Progenitor cell of endocrine pancreas (in vitro differentiated cells): ENCODE data around the gene PCDHGC3. TPM values are rescaled to one million over a fixed set of nuclear protein-coding genes. Genes with fewer than 3 reads are reported as not detected.

Experiments used
- DNase-seq: peaks from one replicate; pipeline ENCODE4 v3.0.0; 2021; ENCODE audit warnings: low spot score; ENCODE audit not compliant: unreplicated experiment
- H3K27ac Mint-ChIP-seq: 2 replicates; pipeline ENCODE4 v1.8.0; 2021; ENCODE audit warnings: mild to moderate bottlenecking, moderate library complexity, mixed read lengths
- H3K27me3 Mint-ChIP-seq: 2 replicates; pipeline ENCODE4 v1.8.0; 2021; ENCODE audit warnings: mixed read lengths
- H3K36me3 Mint-ChIP-seq: 2 replicates; pipeline ENCODE4 v1.8.0; 2022; ENCODE audit warnings: mixed read lengths; ENCODE audit not compliant: insufficient read depth
- H3K4me1 Mint-ChIP-seq: 2 replicates; pipeline ENCODE4 v1.8.0; 2021; ENCODE audit warnings: low read depth, mixed read lengths
- H3K4me3 Mint-ChIP-seq: 2 replicates; pipeline ENCODE4 v1.8.0; 2021; ENCODE audit warnings: low read depth, mild to moderate bottlenecking, moderate library complexity, mixed read lengths
- H3K9me3 Mint-ChIP-seq: 2 replicates; pipeline ENCODE4 v1.8.0; 2021; ENCODE audit warnings: low read depth, mixed read lengths
- total RNA-seq: library from RNA; stranded (reverse); gene quantifications from 2 replicates; pipeline ENCODE4 v1.2.1, GENCODE V29; 2021
- TF ChIP-seq, protein P1 (sequence below): fragments of 200-600 bp; sonication (generic); IDR thresholded peaks from one replicate; pipeline ENCODE4 v1.5.0; 2021; ENCODE audit warnings: antibody characterized with exemption, mild to moderate bottlenecking; ENCODE audit not compliant: unreplicated experiment

PCDHGC3 gene
- total RNA-seq, 1 donor from 2014 or later: 29.7 TPM

DNA sequence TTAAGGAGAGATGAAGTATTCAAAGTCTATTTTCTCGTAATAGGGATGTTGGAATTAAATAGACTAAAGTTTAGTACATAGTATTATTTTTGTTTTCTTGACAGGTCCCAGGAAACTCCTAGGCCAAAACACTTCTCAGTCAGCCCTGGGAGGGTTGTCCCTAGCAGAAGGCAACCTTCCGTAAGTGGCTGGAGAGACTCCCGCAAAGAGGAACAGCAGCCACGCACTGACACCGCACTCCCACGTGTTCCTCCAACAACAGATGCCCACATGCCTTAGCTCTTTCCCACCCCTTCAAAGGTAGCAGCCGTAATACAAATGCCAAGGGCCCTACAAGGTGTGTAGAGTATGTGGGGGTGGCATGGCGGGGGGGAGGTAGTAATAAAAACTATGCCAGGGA is 41.5 kb downstream of the PCDHGC3 start:
- no peaks in the 10 kb centered on the region for H3K9me3 Mint-ChIP-seq
- DNase-seq: no peak
- peaks cover 20% of the 10 kb centered on the region for H3K36me3 Mint-ChIP-seq
- no peak overlapping the region for H3K4me3 Mint-ChIP-seq
- H3K4me1 Mint-ChIP-seq: peaks cover 14% of the 10 kb centered on the region
- no peaks in the 10 kb centered on the region for H3K27me3 Mint-ChIP-seq
- H3K27ac Mint-ChIP-seq: peak overlapping the region; percentile 84
- TF ChIP-seq, protein P1, sequence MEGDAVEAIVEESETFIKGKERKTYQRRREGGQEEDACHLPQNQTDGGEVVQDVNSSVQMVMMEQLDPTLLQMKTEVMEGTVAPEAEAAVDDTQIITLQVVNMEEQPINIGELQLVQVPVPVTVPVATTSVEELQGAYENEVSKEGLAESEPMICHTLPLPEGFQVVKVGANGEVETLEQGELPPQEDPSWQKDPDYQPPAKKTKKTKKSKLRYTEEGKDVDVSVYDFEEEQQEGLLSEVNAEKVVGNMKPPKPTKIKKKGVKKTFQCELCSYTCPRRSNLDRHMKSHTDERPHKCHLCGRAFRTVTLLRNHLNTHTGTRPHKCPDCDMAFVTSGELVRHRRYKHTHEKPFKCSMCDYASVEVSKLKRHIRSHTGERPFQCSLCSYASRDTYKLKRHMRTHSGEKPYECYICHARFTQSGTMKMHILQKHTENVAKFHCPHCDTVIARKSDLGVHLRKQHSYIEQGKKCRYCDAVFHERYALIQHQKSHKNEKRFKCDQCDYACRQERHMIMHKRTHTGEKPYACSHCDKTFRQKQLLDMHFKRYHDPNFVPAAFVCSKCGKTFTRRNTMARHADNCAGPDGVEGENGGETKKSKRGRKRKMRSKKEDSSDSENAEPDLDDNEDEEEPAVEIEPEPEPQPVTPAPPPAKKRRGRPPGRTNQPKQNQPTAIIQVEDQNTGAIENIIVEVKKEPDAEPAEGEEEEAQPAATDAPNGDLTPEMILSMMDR: no peak

DNA sequence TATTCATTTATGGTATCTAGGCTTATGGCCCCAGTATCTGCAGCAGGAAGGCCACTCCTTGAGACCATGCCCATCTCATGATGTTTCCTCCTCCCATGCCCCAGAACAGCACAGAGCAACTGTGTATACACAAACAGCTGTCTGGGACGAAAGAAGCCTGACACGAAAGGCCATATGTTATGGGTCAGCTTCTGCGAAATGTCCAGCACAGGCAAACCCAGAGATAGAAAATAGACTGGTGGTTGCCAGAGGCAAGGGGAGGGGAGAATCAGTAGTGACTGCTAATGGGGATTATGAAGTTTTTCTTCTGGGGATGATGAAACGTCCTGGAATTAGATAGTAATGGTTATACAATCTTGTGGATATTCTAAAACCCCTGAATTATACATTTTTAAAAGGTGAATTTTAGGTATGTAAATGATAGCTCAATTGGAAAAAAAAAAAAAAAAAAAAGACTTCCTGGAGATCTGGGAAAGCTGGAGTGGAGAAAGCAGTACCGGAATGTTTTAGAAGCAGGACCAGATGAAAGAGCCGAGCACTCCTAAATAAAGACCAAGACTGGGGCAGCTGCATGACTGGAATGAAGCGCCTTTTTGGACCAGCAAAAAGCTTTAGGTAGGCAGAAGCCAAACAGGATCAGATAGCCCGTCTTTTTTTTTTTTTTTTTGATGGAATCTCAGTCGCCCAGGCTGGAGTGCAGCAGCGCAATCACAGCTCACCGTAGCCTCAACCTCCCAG is 42.3 kb downstream of the PCDHGC3 start:
- H3K27me3 Mint-ChIP-seq: no peaks in the 10 kb centered on the region
- DNase-seq: no peak
- H3K9me3 Mint-ChIP-seq: no peaks in the 10 kb centered on the region
- peaks cover 10% of the 10 kb centered on the region for H3K4me1 Mint-ChIP-seq
- H3K36me3 Mint-ChIP-seq: peaks cover 20% of the 10 kb centered on the region
- TF ChIP-seq, protein P1: no peak
- no peak overlapping the region for H3K27ac Mint-ChIP-seq
- H3K4me3 Mint-ChIP-seq: no peak overlapping the region

DNA sequence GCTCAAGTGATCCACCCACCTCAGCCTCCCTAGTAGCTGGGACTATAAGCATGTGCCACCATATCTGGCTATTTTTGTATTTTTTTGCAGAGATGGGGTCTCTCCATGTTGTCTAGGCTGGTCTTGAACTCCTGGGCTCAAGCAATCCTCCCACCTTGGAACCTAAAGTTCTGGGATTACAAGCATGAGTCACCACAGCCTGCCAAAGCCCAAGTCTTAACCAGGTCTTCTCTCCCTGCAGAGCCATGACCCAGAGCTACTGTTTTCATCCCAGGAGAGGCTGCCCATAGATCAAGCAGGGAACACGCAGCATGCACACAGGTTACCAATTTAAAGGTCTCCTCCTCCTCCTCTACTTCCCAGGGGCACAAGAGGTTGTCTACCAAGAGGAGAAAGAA is 42.9 kb downstream of the PCDHGC3 start:
- TF ChIP-seq, protein P1: no peak

DNA sequence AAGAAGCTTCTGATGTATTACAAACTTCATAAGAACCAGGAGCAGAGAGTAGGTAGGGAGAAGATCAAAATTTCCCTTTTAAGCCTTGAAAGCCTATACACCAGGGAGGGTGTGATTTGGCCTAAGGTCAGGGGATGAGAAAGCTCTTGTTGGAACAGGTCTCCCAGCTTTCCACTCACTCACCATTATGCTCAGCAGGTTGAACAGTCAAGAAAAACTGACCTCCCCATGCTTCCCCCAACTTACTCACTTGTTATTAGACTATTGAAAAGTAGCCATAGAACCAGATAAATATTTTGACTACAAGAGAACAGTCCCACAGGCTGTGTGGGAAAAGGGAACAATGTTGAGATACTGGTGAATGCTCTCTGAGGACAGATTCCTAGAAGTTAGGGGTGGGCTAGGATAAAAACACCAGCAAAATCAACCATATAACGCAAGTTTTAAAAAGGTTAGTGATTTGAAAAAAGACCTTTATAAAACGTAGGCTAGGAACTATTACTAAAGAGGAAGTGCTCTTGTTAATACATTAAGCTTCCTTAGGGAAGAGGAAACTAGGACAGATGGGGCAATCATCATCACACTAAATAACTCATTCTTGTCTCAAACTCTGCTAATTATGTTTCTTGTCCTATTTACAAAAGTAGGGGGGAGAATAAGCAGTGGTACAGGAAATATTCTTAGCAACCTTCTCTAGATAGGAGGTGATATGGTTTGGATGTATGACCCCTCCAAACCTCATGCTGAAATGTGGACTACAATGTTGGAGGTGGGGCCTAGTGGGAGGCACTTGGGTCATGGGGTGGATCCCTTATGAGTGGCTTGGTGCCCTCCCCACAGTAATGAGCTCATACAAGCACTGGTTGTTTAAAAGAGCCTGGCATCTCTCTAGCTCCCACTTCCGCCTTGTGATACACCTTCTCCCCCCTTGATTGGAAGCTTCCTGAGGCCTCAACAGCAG is 44.1 kb downstream of the PCDHGC3 start:
- Mint-ChIP-seq H3K4me3 (no peak overlapping the region), H3K4me1 (peaks cover 8% of the 10 kb centered on the region), H3K27ac (no peak overlapping the region), H3K9me3 (no peaks in the 10 kb centered on the region), H3K36me3 (peaks cover 24% of the 10 kb centered on the region), H3K27me3 (no peaks in the 10 kb centered on the region)
- TF ChIP-seq, protein P1: no peak
- no peak for DNase-seq

More for the DNA sequence above, 42.9 kb downstream of the PCDHGC3 start:
- H3K27me3 Mint-ChIP-seq: no peaks in the 10 kb centered on the region
- peaks cover 9% of the 10 kb centered on the region for H3K4me1 Mint-ChIP-seq
- H3K27ac Mint-ChIP-seq: no peak overlapping the region
- no peak overlapping the region for H3K4me3 Mint-ChIP-seq
- no peaks in the 10 kb centered on the region for H3K9me3 Mint-ChIP-seq
- peaks cover 20% of the 10 kb centered on the region for H3K36me3 Mint-ChIP-seq
- no peak for DNase-seq

DNA sequence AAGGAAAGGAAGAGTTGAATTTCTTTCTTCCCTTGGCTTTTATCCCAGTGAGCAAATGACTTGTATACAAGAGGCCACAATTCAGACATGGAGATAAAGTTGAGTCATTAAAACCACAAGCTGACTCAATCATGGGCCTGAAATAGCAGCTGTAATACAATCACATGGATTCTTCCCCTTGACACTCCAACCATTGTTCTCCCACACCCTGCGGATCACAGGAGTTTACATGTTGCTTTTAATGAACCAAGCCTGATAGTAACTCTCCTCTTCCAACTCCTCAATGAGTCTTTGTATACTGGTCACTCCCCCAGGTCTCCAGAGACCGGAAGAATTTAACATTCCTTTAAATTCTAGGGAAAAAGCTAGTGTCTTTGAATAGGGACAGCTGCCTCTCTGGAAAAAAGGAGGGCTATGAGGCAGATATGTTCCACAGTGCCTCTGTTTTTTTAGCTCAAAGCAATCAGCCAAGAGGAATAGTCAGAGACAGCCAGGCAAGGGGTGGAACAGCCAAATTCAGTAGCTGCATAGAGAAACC is 45.5 kb downstream of the PCDHGC3 start:
- no peaks in the 10 kb centered on the region for H3K9me3 Mint-ChIP-seq
- H3K4me1 Mint-ChIP-seq: peaks cover 20% of the 10 kb centered on the region
- H3K4me3 Mint-ChIP-seq: no peak overlapping the region
- TF ChIP-seq, protein P1: no peak
- no peak for DNase-seq
- H3K27me3 Mint-ChIP-seq: no peaks in the 10 kb centered on the region
- peak overlapping the region; percentile 74 for H3K27ac Mint-ChIP-seq
- peaks cover 28% of the 10 kb centered on the region for H3K36me3 Mint-ChIP-seq
